HepG2 (cell line): Measurements from ENCODE around the gene KIAA0232. TPM values are rescaled to one million over a fixed set of nuclear protein-coding genes. Genes with fewer than 3 reads are reported as not detected.
A peak's percentile ranks its signal among the peaks of the same experiment; 100 is the strongest.

Source experiments
- CREM ChIP-seq, 2 experiments: sonication (generic) in 1 of 2; formaldehyde crosslinking in 1 of 2; IDR thresholded peaks; 2 replicates each; pipeline versions ENCODE4 v1.4.0 to v1.6.1; 2016 to 2020; ENCODE audit warnings: antibody characterized with exemption in 1 of 2, mild to moderate bottlenecking in 1 of 2, missing genetic modification reagents in 1 of 2
- GMEB1 ChIP-seq: sonication (generic); formaldehyde crosslinking; IDR thresholded peaks from 2 replicates; pipeline ENCODE4 v1.5.1; 2020; ENCODE audit warnings: missing genetic modification reagents, mild to moderate bottlenecking, borderline replicate concordance
- HNRNPLL ChIP-seq: fragments of 200-400 bp; formaldehyde crosslinking; IDR thresholded peaks from 2 replicates; pipeline ENCODE4 v1.6.1; 2017; ENCODE audit warnings: mild to moderate bottlenecking, low read depth, low read length; ENCODE audit not compliant: poor library complexity, severe bottlenecking
- KAT8 ChIP-seq: IDR thresholded peaks from 2 replicates; pipeline ENCODE4 v1.6.1; 2016; ENCODE audit warnings: missing genetic modification reagents, missing compliant biosample characterization
- KLF12 ChIP-seq: sonication (generic); formaldehyde crosslinking; IDR thresholded peaks from 2 replicates; pipeline ENCODE4 v1.4.0; 2020; ENCODE audit warnings: missing genetic modification reagents, borderline replicate concordance
- MTF2 ChIP-seq: sonication (generic); formaldehyde crosslinking; IDR thresholded peaks from 2 replicates; pipeline ENCODE4 v1.5.0; 2020; ENCODE audit warnings: missing genetic modification reagents, borderline replicate concordance
- ZC3H4 ChIP-seq: sonication (generic); formaldehyde crosslinking; IDR thresholded peaks from 2 replicates; pipeline ENCODE4 v1.4.0; 2020; ENCODE audit warnings: missing genetic modification reagents, borderline replicate concordance
- ZFX ChIP-seq: sonication (generic); formaldehyde crosslinking; IDR thresholded peaks from 2 replicates; pipeline ENCODE4 v1.4.0; 2020; ENCODE audit warnings: mild to moderate bottlenecking, low read depth, missing genetic modification reagents, moderate library complexity
- ZNF547 ChIP-seq: sonication (generic); formaldehyde crosslinking; IDR thresholded peaks from 2 replicates; pipeline ENCODE4 v1.5.1; 2020; ENCODE audit warnings: mild to moderate bottlenecking, missing genetic modification reagents
- ZNF670 ChIP-seq: sonication (generic); formaldehyde crosslinking; IDR thresholded peaks from 2 replicates; pipeline ENCODE4 v1.8.0; 2022; ENCODE audit warnings: mild to moderate bottlenecking, missing genetic modification reagents, borderline replicate concordance
- ZNF777 ChIP-seq: sonication (generic); formaldehyde crosslinking; IDR thresholded peaks from 2 replicates; pipeline ENCODE4 v1.4.0; 2020; ENCODE audit warnings: missing genetic modification reagents
- ZNF784 ChIP-seq: sonication (generic); formaldehyde crosslinking; IDR thresholded peaks from 2 replicates; pipeline ENCODE4 v1.5.1; 2020; ENCODE audit warnings: missing genetic modification reagents, mild to moderate bottlenecking, borderline replicate concordance
- polyA plus RNA-seq, 8 experiments: library from polyadenylated mRNA; depleted of rRNA in 3 of 8; stranded (reverse) in 7 of 8; unstranded in 1 of 8; fragments of >200 nt; fragmentation: Illumina TruSeq in 4 of 8; extraction: Trizol in 4 of 8; gene quantifications; 2 replicates each; pipeline versions ENCODE4 v1.2.1 to v1.2.3, GENCODE V29; 2011 to 2016; ENCODE audit warnings: low read depth in 4 of 8, missing spikeins in 1 of 8, mixed read lengths in 1 of 8; ENCODE audit not compliant: insufficient read depth in 1 of 8
- total RNA-seq, 5 experiments: library from RNA; depleted of rRNA; stranded (reverse); fragments of >200 nt; fragmentation: Illumina TruSeq; extraction: Trizol; gene quantifications; 2 replicates each; pipeline ENCODE4 v1.2.3, GENCODE V29; 2016; ENCODE audit warnings: low read depth in 1 of 5
- TF ChIP-seq, protein P1 (sequence below): sonication (generic); formaldehyde crosslinking; IDR thresholded peaks from 2 replicates; pipeline ENCODE4 v1.4.0; 2020; ENCODE audit warnings: mild to moderate bottlenecking, missing genetic modification reagents
- TF ChIP-seq, protein P2 (sequence below), 2 experiments: fragments of 450-650 bp in 1 of 2; sonication (generic) in 1 of 2; formaldehyde crosslinking; IDR thresholded peaks; 2 replicates each; pipeline versions ENCODE4 v1.5.0 to v1.8.0; 2020 to 2022; ENCODE audit warnings: mild to moderate bottlenecking in 1 of 2, missing genetic modification reagents in 1 of 2

The KIAA0232 gene
- total and polyA plus RNA-seq, 2 of the 13 experiments (the other 11 are each of a cell fraction or from before 2014, with no cell fraction given) = 7.8 to 17.1 TPM

DNA sequence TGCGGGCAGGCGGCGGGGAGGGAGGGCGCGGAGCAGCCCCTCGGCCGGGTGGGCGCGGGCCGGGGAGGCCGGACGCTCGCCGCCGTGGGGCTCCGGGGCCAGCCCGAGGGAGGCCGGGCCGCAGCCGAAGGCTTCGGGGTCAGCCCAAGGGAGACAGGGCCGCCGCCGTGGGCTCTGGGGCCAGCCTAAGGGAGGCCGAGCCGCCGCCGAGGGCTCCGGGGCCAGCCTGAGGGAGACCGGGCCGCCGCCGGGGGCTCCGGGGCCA, 251 bp downstream of the KIAA0232 start (continued):
- TF ChIP-seq MTF2 (CRISPR knock-in tag) (0 out of 2 replicates have a peak, but pooled peaks have one; percentile 40), CREM (IDR thresholded peaks at IDR 0.05) (no peak), CREM (CRISPR knock-in tag; IDR thresholded peaks at IDR 0.05) (no peak), ZFX (CRISPR knock-in tag) (peak; percentile 45; the same call in 1 of the 2 replicates), ZC3H4 (CRISPR knock-in tag) (no peak), KLF12 (CRISPR knock-in tag) (peak; percentile 18; the same call in 1 of the 2 replicates), ZNF670 (peak; percentile 19; the same call in 1 of the 2 replicates), HNRNPLL (peak; percentile 22), ZNF777 (CRISPR knock-in tag) (0 out of 2 replicates have a peak, but pooled peaks have one; percentile 8), ZNF784 (CRISPR knock-in tag) (0 out of 2 replicates have a peak, but pooled peaks have one; percentile 15), GMEB1 (CRISPR knock-in tag) (0 out of 2 replicates have a peak, but pooled peaks have one; percentile 4), KAT8 (CRISPR knock-in tag) (0 out of 2 replicates have a peak, but pooled peaks have one; percentile 5), ZNF547 (CRISPR knock-in tag) (0 out of 2 replicates have a peak, but pooled peaks have one; percentile 4)
- TF ChIP-seq, protein P1, sequence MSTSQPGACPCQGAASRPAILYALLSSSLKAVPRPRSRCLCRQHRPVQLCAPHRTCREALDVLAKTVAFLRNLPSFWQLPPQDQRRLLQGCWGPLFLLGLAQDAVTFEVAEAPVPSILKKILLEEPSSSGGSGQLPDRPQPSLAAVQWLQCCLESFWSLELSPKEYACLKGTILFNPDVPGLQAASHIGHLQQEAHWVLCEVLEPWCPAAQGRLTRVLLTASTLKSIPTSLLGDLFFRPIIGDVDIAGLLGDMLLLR (CRISPR knock-in tag) = no peak
- TF ChIP-seq, protein P2, sequence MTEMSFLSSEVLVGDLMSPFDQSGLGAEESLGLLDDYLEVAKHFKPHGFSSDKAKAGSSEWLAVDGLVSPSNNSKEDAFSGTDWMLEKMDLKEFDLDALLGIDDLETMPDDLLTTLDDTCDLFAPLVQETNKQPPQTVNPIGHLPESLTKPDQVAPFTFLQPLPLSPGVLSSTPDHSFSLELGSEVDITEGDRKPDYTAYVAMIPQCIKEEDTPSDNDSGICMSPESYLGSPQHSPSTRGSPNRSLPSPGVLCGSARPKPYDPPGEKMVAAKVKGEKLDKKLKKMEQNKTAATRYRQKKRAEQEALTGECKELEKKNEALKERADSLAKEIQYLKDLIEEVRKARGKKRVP (CRISPR knock-in tag; IDR thresholded peaks at IDR 0.05) = no peak
